SU-DHL-6 (cell line): ENCODE measurements around the gene INSR.

Experiments
- EZH2phosphoT487 ChIP-seq: fragments of 200-600 bp; sonication (generic), shearing (Covaris generic); conservative IDR thresholded peaks from 2 replicates; pipeline ENCODE4 v1.6.1; 2018; ENCODE audit warnings: mild to moderate bottlenecking, antibody characterized with exemption, low read length, moderate library complexity, mixed read lengths
- TF ChIP-seq, protein P1 (sequence below): fragments of 200-600 bp; sonication (generic); IDR thresholded peaks from one replicate; pipeline ENCODE4 v1.5.1; 2017; ENCODE audit warnings: antibody characterized with exemption, mild to moderate bottlenecking, low read length, moderate library complexity; ENCODE audit not compliant: insufficient read depth, poor library complexity, severe bottlenecking

DNA sequence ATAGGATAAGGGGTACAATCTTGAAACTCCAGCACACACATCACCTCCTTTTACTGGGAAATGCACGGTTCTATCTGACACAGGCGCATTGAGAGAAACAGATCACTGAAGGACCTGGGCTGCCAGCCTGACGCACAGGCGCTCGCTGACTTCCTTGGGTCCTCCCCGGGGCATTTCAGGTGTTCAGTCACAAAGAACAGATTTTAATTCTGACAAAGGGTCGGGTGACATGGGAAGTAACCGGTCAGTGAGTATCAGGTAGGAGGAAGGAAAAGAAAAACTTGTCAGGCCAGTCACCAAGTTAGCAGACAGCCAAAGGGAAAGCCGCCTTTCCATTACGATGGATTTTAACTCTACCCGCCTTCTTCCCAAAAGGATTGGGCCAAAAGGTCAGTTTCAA is 39.6 kb downstream of the INSR start:
- no peak for TF ChIP-seq EZH2phosphoT487
- TF ChIP-seq, protein P1, sequence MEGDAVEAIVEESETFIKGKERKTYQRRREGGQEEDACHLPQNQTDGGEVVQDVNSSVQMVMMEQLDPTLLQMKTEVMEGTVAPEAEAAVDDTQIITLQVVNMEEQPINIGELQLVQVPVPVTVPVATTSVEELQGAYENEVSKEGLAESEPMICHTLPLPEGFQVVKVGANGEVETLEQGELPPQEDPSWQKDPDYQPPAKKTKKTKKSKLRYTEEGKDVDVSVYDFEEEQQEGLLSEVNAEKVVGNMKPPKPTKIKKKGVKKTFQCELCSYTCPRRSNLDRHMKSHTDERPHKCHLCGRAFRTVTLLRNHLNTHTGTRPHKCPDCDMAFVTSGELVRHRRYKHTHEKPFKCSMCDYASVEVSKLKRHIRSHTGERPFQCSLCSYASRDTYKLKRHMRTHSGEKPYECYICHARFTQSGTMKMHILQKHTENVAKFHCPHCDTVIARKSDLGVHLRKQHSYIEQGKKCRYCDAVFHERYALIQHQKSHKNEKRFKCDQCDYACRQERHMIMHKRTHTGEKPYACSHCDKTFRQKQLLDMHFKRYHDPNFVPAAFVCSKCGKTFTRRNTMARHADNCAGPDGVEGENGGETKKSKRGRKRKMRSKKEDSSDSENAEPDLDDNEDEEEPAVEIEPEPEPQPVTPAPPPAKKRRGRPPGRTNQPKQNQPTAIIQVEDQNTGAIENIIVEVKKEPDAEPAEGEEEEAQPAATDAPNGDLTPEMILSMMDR = no peak
